ENCODE results near the gene APBB2.

DNA sequence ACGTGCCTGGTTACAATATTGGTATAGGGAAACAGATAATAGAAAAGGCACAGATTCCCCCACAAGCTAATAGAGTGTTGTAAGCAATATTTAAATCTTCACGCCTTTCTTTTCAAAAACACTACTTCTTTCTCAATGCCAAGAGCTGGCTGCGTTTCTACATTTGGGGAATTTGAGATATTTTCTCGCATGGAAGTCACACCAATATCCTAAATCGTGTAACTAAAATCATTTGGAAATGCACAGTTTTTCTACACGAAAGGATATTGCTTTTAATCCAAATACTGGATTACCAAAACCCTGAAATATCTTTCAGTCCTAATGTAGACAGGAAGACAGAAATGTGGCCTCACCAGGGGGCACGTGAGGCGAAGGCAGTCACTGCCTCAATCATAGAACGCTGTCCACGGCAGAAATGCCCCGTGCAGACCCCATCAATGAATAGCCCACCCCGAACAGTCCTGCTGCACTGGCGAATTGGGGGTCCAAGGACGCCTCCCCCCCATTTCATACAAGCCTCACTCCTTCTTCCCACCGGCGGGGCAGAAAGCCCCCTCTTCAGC is 358.0 kb downstream of the APBB2 start:
- no peak for TF ChIP-seq POLR2A (IDR thresholded peaks at IDR 0.05)
- TF ChIP-seq, protein P1, sequence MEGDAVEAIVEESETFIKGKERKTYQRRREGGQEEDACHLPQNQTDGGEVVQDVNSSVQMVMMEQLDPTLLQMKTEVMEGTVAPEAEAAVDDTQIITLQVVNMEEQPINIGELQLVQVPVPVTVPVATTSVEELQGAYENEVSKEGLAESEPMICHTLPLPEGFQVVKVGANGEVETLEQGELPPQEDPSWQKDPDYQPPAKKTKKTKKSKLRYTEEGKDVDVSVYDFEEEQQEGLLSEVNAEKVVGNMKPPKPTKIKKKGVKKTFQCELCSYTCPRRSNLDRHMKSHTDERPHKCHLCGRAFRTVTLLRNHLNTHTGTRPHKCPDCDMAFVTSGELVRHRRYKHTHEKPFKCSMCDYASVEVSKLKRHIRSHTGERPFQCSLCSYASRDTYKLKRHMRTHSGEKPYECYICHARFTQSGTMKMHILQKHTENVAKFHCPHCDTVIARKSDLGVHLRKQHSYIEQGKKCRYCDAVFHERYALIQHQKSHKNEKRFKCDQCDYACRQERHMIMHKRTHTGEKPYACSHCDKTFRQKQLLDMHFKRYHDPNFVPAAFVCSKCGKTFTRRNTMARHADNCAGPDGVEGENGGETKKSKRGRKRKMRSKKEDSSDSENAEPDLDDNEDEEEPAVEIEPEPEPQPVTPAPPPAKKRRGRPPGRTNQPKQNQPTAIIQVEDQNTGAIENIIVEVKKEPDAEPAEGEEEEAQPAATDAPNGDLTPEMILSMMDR (IDR thresholded peaks at IDR 0.05): no peak
